LNCaP clone FGC (cell line): ENCODE measurements around the gene ZCCHC14.
"Not testable (repeated sequence)": the region's sequence is repeated elsewhere in the genome, so short reads cannot be mapped to it uniquely, and the experiment has no call there.

Experiments used
- DNase-seq: peaks from one replicate; pipeline ENCODE4 v3.0.0-alpha.2; 2011; ENCODE audit warnings: low read depth
- H3K4me3 ChIP-seq: 2 replicates; pipeline ENCODE4 v1.5.1; 2011; ENCODE audit warnings: mild to moderate bottlenecking, low read depth, low read length, control low read depth
- TF ChIP-seq, protein P1 (sequence below): IDR thresholded peaks from 2 replicates; pipeline ENCODE4 v1.5.1; 2012; ENCODE audit warnings: mild to moderate bottlenecking; ENCODE audit not compliant: control insufficient read depth, insufficient read depth; ENCODE audit errors: extremely low read depth

ZCCHC14 gene

GRCh38 chr16:87498324-87499188, 5.7 kb upstream of the ZCCHC14 start:
- H3K4me3 ChIP-seq = no peak overlapping the region
- TF ChIP-seq, protein P1, sequence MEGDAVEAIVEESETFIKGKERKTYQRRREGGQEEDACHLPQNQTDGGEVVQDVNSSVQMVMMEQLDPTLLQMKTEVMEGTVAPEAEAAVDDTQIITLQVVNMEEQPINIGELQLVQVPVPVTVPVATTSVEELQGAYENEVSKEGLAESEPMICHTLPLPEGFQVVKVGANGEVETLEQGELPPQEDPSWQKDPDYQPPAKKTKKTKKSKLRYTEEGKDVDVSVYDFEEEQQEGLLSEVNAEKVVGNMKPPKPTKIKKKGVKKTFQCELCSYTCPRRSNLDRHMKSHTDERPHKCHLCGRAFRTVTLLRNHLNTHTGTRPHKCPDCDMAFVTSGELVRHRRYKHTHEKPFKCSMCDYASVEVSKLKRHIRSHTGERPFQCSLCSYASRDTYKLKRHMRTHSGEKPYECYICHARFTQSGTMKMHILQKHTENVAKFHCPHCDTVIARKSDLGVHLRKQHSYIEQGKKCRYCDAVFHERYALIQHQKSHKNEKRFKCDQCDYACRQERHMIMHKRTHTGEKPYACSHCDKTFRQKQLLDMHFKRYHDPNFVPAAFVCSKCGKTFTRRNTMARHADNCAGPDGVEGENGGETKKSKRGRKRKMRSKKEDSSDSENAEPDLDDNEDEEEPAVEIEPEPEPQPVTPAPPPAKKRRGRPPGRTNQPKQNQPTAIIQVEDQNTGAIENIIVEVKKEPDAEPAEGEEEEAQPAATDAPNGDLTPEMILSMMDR = no peak
- DNase-seq = no peak

DNA sequence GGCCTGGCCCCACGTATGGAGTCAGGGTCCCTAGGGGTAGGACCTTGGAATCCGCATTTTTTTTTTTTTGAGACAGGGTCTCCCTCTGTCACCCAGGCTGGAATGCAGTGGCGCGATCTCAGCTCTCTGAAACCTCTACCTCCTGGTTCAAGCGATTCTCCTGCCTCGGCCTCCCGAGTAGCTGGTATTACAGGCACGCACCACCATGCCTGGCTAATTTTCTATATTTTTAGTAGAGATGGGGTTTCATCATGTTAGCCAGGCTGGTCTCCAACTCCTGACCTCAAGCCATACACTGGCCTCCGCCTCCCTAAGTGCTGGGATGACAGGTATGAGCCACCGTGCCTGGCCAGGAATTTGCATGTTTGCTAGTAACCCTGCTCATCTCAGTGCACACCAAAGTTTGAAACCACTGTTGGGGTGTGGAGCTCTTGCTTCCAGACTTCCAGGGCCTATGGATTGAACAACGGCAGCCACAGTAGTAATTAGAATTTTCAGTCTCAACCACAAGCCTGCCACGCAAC, 5.0 kb upstream of the ZCCHC14 start:
- not testable (repeated sequence) for DNase-seq, H3K4me3 ChIP-seq

DNA sequence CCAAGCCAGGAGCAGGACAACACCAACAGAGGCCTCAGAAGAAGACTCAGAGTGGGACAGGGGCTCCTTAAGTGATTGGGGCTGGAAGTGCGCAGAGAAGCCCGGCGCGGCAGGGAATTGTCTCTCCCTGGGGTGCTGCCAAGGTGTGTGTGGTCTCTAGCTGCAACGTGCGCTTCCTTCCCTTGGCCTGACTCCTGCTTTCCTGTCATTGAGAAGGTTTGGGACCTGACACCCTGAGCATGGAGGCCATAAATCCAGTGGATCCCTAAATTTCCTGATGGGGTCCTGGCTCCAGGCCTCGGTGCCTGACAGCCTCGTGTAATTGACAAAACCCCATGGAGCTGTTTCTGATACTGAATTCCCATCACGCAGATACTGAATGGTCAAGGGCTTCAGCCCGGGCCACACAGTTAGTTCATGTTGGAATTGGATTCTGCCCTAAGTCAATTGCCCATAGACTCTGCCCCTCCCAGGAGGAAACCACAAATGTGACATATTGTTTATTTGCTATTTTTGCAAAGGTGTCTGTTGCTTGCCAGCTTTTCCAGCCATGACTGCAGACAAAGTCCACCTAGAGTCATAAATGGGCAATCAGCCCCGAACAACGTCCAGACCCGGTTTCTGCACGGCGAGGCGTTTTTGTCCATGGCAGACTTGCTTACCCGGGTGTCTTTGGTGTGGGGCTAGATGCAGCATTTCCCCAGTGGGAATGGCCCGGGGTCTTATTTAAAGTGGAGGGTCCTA, 4.4 kb upstream of the ZCCHC14 start:
- not testable (repeated sequence) for H3K4me3 ChIP-seq, DNase-seq

- DNase-seq = no peak
- H3K4me3 ChIP-seq = no peak overlapping the region
- TF ChIP-seq, protein P1 = no peak
These were observed 3.6 kb upstream of the ZCCHC14 start for GRCh38 chr16:87496447-87496801.

DNA sequence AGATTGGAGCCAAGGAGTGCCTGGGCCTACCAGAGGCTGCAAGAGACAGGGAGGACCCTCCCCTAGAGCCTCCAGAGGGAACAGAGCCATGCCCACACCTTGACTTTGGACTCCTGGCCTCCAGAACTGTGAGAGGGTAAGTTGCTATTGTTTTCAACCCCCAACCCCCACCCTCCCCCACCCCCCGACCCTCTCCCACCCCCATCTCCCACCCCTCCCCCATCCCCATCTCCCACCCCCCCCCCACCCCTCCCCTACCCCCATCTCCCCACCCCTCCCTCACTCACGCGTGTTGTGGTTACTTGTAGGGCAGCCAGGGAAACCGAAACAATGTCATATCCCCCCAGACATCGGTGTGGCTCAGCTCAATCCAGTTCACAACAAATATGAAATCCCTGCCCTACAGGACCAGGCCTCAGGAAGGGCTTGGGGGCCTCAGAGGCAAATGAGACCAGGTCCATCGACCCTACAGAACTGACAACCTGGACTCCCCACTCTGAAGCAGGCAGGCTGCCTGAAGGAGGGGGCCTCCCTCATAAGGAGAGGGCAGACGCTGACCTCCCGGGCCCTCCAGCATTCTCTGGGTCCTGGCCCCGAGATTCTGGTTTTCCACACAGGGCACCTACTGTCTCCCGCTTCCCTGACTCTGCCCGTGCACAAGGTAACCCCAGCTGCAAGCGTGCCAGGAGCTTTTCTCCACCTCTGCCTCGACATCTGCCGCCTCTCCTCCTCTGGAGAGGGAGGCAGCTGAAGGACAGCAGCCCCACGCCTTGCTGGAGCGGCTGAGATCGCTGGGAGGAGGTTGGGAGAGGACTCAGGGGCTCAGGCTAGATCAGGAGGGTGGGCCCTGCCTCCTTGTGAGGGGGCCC, 3.0 kb upstream of the ZCCHC14 start:
- no peak for DNase-seq
- no peak overlapping the region for H3K4me3 ChIP-seq
- TF ChIP-seq, protein P1 = no peak

DNA sequence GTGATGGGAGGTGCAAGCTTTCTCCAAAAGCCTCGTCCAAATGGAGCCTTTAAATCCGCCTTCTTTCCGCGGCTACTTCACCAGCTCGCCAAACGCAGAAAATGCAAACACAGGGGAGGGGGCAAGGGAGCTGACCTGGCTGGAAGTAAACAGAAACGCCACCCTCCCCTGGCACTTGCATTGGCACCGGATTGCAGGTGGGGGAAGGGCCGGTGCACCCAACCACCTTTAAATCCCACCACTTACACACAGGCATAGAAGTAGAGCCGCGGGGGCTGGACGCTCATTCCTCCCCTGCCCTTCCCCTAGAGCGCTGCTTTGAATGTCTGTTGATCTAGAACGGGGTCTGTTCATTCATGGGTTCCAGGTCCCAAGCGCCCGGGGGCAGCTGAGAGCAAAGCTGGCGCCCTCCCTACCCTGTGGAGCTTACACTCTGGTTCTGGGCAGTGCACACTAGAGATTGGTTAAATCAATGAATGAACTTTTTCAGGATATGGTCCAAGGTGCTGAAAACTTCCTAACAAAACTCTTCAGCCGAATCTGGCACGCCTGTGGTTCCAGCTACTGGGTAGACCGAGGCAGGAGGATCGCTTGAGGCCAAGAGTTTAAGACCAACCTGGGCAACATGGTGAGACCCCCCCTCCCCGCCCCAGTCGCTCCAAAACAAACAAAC, 920 bp upstream of the ZCCHC14 start:
- no peak for DNase-seq
- TF ChIP-seq, protein P1 = no peak
- H3K4me3 ChIP-seq = peak overlapping the region; percentile 54

- H3K4me3 ChIP-seq = no peak overlapping the region; the same call in none of the 2 replicates
- no peak for DNase-seq
- TF ChIP-seq, protein P1 = no peak
These were observed 563 bp downstream of the ZCCHC14 start for GRCh38 chr16:87492291-87492630.
